ENCODE measurements around the gene NDUFS8.

GRCh38 chr11:68015467-68015866 lies 15.0 kb upstream of the NDUFS8 start:
- TF ChIP-seq MAX (IDR thresholded peaks at IDR 0.05) (no peak), NFIC (IDR thresholded peaks at IDR 0.05) (no peak), CEBPB (IDR thresholded peaks at IDR 0.05) (no peak), EP300 (IDR thresholded peaks at IDR 0.05; ENCODE audit: borderline replicate concordance) (no peak), TAF1 (IDR thresholded peaks at IDR 0.05; ENCODE audit: low read depth) (no peak), RAD21 (IDR thresholded peaks at IDR 0.05; ENCODE audit: low read depth) (no peak), CREB1 (IDR thresholded peaks at IDR 0.05; ENCODE audit: low read depth) (no peak), REST (IDR thresholded peaks at IDR 0.05; ENCODE audit: low read depth) (no peak), TCF12 (IDR thresholded peaks at IDR 0.05; ENCODE audit: low read depth) (no peak), YY1 (IDR thresholded peaks at IDR 0.05; ENCODE audit: low read depth) (no peak), FOXM1 (IDR thresholded peaks at IDR 0.05; ENCODE audit: borderline replicate concordance, low read depth) (no peak)
